Dermis microvascular lymphatic vessel endothelial cell (primary cell): ENCODE results near the gene CDKL5. TPM values are rescaled to one million over a fixed set of nuclear protein-coding genes. Genes with fewer than 3 reads are reported as not detected.
A peak's percentile ranks its signal among the peaks of the same experiment; 100 is the strongest.
"Not testable (repeated sequence)": the region's sequence is repeated elsewhere in the genome, so short reads cannot be mapped to it uniquely, and the experiment has no call there.

Source experiments
- DNase-seq, 2 donors: peaks; one replicate each; pipeline versions ENCODE4 v3.0.0 to v3.0.0-alpha.2; 2010; ENCODE audit warnings: low read depth in 2 of 2
- total RNA-seq: library from RNA; depleted of rRNA; stranded (reverse); fragments of >200 nt; gene quantifications from 2 replicates; pipeline ENCODE4 v1.2.1, GENCODE V29; 2014

Gene CDKL5
- total RNA-seq, 1 donor from 2014 or later: 3.1 TPM

GRCh38 chrX:18574591-18574990 is 149.2 kb downstream of the CDKL5 start:
- DNase-seq: peak in 1 of 2 donors; percentile 65

GRCh38 chrX:18575744-18576143 is 150.3 kb downstream of the CDKL5 start:
- DNase-seq: no peak

DNA sequence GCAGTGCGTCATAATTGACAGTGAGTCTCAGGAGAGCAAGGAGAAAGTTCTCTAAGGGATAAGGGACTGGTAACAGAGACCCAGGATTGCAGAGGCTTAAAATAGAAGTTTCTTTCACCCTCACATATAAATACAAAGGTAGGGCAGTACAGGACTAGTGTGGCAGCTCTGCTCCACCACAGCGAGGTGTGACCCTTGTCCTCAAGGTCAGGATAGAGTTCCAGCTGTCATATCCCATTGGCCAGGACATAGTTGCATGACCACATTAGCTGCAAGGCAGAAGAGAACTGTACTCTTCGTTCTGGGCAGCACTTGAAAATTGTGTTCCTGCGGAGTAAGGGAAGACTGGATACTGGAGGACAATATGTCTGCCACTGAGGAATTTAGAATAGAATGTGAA is 152.0 kb downstream of the CDKL5 start:
- no peak for DNase-seq

DNA sequence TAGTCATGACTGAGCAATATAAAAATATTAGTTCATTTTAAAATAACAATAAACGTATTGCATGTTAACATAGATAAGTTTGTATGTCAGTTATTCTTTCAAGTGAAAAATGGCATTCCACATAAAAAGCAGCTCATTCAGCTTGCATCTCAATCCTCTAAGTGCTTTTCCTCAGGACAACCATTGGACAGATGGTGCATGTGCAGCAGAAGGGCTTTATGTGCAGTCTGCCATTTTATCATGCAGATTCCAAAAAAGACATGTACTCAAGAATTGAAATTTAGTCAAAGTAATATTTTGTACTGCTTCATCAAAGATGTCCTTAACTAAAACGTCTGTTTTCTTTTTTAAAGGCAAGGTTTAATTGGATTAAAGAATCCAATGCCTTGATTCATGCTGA is 153.1 kb downstream of the CDKL5 start:
- DNase-seq: no peak

- DNase-seq: no peak
Measured at GRCh38 chrX:18579495-18579894, 154.1 kb downstream of the CDKL5 start.

DNA sequence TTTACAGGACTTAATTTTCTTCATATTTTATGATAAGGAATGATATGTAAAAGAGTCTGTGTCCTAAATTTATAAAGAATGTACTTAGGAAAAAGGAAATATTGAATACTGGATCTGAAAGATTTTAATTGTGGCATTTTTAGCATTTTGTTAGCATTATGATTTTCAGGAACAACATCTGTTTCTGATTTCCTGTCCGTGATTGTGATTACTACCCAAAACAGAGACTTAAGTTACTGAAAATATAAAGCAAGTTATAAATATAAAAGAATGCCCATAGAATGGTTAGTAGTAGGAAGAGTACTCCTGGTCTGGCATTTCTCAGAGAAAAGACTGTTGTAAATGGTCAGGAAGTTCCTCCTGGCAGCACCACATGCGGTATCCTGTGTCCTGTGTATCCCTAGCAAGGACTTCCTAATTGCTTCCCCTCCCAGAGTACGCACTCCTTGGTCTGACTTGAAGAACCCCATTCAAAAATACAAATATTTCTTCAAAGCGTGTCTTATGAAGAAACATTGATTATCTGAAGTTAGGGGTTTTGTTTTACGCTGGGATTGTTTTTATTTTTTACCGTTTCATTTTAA is 157.6 kb downstream of the CDKL5 start:
- peak in 1 of 2 donors; percentile 28 for DNase-seq

DNA sequence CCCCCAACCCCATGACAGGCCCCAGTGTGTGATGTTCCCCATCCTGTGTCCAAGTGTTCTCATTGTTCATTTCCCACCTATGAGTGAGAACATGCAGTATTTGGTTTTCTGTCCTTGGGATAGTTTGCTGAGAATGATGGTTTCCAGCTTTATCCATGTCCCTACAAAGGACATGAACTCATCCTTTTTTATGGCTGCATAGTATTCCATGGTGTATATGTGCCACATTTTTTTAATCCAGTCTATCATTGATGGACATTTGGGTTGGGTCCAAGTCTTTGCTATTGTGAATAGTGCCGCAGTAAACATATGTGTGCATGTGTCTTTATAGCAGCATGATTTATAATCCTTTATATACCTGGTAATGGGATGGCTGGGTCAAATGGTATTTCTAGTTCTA is 163.9 kb downstream of the CDKL5 start:
- not testable (repeated sequence) for DNase-seq

- no peak for DNase-seq
Measured at GRCh38 chrX:18591834-18592233, 166.4 kb downstream of the CDKL5 start.

GRCh38 chrX:18594079-18594478 is 168.7 kb downstream of the CDKL5 start:
- no peak for DNase-seq

DNA sequence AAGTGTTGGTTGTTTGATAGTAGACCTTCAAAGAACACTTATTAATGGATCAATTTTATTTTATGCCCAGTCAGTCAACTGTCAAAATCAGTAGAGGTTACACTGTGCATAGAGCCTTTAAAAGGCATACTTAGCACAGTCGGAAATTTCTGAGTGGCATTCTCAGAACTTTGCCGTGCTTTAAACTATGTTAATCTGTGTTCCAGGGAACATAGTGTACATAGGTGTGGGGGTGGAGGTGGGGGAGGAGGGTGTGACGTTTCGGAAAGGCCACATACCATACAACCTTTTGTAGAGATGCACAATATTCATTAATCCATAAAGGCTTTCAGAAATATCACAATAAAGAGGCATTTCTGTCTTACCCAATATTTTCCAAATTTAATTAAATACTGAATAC is 170.7 kb downstream of the CDKL5 start:
- no peak for DNase-seq

GRCh38 chrX:18598413-18598812 is 173.0 kb downstream of the CDKL5 start:
- DNase-seq: no peak

- DNase-seq: no peak
Measured at GRCh38 chrX:18607966-18608365, 182.6 kb downstream of the CDKL5 start.

DNA sequence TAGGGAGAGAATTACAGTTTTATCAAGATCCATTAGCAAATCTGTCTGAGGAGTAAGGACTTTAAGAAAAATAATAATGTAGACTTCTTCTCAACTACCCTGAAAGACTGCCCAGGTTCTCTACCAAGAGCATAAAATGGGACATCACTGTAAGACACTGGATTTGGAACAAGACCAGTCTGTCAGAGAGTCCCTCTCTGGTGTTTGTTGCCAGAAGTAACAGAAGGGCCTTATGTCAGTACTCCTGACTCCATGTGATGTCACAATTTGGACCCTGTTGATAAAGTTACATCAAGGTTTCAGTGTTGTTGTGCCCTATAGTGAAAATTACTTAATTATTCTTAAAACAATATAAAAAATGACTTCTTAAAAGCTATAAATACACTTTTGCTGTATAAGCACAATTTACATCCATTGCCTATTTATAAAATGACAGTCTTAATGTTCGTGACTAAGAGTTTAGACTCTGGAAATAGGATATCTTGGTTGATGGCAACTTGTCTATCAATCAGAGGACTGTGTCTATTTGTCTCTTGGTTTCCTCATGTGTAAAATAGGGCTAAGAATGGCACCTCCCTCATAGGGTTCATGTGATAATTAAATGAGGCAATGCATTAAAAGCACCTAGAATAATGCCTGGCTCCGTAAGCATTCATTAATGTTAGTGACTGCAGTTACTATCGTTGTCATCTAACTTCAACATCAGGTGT is 188.7 kb downstream of the CDKL5 start:
- no peak for DNase-seq

DNA sequence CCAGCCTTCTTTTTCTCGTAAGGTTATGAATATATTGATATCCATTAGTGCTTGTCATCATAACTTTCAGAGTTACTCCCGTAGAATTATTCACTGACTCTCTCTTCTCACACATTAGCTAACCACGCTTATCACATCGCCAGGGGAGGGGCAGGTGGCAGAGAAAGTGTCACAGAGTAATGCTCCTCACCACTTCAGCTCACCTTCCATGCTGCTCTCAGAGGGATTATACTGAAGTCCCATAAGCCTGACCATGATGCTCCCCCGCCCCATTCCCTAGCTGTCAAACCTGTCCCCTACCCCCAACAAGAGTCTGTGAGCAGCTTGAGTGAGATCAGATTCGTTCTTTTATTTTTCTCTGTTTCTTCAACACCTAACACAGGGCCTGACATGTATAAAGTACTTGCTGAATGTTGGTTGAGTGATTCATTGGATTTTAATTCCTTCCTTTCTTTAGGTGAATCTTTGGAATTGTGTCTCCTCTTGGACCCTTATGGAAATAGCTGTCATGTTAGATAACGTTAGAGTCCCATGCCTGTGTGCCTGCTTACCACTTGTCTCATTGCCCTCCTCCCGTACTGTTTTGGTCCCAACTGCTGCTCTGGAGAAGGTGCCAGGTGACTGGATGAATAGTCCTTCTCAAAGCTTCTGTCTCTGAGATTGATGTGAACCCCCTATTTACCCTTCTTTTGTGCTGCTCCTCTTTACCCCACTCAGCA is 191.4 kb downstream of the CDKL5 start:
- DNase-seq: no peak

GRCh38 chrX:18617407-18617750 is 192.0 kb downstream of the CDKL5 start:
- DNase-seq: peak; percentile 17 to 66

DNA sequence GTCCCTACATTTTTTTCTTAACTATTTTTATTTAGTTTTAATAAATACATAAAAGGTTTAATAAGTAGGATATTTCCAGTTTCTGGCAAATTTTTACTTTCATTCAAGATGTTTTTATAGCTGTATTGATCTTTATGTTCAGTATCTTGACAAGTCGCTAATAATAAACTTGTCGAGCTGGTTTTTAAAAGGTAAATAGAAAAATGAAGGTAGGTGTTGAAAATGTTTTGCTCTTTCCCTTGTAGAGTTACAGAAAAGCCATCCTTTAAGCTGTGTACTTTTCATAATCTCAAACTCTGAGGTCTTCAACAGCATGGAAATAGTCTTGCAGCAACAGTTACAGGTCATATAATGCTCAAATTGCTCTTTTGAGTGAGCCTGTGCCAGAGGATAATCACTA is 193.9 kb downstream of the CDKL5 start:
- DNase-seq: no peak

DNA sequence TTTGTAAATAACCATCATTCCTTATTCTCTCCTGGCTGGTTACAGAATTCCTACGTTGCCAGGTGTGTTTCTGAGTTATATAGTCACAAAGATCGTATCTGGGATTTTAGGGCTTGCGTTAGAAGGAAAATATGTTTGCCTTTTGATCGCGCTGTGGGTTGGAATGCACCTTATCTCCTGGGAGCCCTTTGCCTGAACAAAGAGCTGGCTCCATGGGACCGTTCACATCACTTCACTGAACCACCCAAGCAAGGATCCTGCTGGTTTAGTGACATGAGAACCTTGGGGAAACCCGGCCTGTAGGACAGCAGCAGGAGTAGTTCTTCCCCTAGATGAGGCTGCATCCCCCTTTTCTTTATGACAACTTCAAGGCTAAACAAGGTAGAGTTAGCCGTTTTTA is 194.9 kb downstream of the CDKL5 start:
- no peak for DNase-seq

- no peak for DNase-seq
Measured at GRCh38 chrX:18624599-18624998, 199.2 kb downstream of the CDKL5 start.

- no peak for DNase-seq
Measured at GRCh38 chrX:18630934-18631333, 205.5 kb downstream of the CDKL5 start.

DNA sequence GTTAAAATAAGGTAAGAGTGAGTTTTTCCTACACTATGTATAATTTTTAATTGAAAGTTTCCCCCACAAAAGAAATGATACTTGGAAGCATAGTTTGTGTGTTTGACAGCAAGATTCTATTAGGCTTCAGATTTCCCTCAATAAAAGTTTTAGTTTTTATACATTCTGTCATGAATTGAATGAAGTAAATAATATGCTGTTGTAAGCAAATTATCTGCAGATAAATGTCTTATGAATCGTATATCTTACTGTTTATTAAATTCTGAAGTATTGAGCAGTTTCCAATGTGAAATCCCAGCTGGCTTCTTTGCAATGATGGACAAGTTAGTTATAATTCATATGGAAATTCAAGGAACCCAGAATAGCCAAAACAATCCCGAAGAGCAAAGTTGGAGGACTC is 213.0 kb downstream of the CDKL5 start:
- no peak for DNase-seq

DNA sequence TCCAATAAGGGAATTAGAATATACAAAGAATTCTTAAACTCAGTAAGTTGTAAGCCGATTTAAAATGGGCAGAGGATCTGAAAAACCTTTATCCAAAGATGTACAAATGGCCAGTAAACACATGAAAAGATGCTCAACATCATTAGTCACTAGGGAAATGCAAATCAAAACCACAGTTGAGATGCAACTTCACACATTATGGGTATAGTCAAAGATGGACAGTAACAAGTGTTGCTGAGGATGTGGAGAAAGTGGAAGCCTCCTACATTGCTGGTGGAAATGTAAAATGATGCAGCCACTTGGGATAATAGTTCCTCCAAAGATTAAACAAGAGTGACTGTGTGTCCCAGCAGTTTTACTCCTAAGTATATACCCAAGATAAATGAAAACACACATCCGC is 213.9 kb downstream of the CDKL5 start:
- DNase-seq: no peak

DNA sequence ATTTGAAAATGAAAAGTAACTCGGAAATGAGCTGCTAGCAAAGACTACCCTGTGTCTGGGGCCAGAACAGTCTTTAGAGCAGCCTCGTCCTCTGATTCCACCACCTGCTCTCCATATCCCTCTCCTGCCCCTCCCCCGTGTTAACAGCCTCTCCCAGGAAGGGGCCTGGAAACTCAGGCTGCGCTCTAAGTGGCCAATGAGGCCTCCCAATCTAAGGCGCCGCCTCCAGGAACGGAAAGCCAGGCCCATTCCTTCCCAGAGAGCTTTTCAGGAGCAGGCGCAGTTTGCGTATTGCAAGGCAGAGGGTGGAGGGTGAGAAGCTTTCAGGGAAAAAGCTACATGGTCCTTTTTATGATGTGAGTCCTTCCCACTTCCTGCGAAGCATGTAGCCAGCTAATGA is 215.3 kb downstream of the CDKL5 start:
- DNase-seq: no peak

- DNase-seq: no peak
Measured at GRCh38 chrX:18643243-18643642, 217.8 kb downstream of the CDKL5 start.
